Activated gamma-delta T cell treated with anti-CD3 and anti-CD28 coated beads, Interleukin-2, amount 50 U/mL, for 16 hours (primary cell): ENCODE results near the gene ZNF133.
"Not testable (repeated sequence)": the region's sequence is repeated elsewhere in the genome, so short reads cannot be mapped to it uniquely, and the experiment has no call there.

Experiments used
- DNase-seq: peaks from one replicate; pipeline ENCODE4 v3.0.0-alpha.2; 2020; ENCODE audit warnings: low read depth

ZNF133 gene

DNA sequence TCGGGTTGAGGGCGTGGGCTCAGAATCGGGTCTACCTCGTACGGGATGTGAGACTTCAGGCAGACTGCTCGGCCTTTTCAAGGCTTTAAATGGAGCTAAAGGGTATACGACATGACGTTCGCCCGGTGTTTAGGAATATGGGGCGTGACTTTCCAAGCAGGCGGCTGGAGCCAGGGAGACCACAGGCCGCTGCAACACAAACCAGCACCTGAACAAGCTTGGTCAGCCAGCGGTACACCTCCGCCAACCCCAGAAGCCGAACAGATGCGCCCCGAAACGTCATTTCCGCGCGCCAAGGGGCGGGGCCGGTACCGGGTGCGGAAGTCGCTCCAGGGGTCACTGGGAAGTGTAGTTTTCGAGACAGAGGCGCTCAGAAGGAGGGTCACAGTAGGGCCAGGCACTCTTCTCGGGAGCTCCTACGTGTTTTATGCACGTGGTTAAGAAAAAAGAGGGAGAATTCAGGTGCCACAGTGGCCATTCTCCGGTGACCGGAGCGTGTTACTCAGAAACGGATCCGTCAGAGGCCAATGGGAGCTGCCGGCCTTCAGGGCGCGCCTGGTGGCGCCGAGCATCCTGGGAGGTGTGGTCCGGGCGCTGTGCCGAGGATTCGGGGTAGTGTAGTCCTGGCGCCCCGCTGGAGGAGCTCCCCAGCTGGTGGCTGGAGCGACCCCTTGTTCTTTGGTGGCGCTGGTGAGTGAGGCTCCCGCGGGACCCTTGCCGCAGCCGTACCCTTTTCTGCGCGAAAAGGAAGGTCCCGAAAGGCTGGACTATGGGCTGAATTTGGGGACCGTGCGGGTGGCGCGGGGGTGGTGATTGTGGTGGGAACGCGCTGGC lies at the start of gene ZNF133:
TSS of gene ZNF133 (plus strand) at position 613 of the 834 bp plus-strand sequence. CDS start 17,160 bp downstream, outside the sequence.
- peak; percentile 95 for DNase-seq

DNA sequence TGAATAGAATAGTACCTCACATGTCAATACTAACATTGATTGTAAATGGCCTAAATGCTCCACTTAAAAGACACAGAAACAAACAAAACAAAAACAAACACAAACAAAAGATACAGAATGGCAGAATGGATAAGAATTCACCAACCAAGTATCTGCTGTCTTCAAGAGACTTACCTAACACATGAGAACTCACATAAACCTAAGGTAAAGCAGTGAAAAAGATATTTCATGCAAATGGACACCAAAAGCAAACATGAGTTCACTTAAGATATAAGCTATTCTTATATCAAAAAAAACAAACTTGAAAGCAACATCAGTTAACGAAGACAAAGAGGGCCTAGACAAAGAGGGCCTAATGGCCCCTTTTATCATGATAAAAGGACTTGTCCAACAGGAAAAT lies 47.3 kb upstream of the ZNF133 start:
- DNase-seq, result no peak

DNA sequence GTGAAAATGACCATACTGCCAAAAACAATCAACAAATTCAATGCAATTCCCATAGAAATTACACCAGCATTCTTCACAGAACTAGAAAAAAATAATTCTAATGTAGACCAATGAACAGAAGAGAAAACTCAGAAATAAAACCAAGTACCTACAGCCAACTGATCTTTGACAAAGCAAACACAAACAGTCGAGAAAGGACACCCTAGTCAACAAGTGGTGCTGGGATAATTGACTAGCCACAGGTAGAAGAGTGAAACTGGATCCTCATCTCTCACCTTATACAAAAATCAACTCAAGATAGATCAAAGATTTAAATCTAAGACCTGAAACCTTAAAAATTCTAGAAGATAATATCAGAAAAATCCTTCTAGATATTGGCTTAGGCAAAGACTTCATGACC lies 44.5 kb upstream of the ZNF133 start:
- DNase-seq, result no peak

DNA sequence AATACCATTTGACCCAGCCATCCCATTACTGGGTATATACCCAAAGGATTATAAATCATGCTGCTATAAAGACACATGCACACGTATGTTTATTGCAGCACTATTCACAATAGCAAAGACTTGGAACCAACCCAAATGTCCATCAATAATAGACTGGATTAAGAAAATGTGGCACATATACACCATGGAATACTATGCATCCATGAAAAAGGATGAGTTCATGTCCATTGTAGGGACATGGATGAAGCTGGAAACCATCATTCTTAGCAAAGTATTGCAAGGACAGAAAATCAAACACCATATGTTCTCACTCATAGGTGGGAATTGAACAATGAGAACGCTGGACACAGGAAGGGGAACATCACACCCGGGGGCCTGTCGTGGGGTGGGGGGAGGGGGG lies 39.8 kb upstream of the ZNF133 start:
- DNase-seq, result not testable (repeated sequence)

DNA sequence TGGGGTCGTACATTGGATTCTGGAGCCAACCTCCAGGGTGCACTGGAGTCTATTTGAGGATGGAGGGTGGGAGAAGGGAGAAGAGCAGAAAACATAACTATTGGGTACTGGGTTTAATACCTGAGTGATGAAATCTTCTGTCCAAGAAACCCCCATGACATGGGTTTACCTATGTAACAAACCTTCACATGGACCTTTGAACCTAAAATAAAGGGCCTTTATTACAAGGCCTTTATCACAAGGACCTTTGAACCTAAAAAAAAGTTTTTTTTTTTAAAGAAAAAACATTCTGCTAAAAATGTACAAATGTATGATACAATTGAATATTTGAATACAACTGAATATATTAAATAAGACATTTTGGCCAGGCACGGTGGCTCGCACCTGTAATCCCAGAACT lies 38.1 kb upstream of the ZNF133 start:
- DNase-seq, result no peak

DNA sequence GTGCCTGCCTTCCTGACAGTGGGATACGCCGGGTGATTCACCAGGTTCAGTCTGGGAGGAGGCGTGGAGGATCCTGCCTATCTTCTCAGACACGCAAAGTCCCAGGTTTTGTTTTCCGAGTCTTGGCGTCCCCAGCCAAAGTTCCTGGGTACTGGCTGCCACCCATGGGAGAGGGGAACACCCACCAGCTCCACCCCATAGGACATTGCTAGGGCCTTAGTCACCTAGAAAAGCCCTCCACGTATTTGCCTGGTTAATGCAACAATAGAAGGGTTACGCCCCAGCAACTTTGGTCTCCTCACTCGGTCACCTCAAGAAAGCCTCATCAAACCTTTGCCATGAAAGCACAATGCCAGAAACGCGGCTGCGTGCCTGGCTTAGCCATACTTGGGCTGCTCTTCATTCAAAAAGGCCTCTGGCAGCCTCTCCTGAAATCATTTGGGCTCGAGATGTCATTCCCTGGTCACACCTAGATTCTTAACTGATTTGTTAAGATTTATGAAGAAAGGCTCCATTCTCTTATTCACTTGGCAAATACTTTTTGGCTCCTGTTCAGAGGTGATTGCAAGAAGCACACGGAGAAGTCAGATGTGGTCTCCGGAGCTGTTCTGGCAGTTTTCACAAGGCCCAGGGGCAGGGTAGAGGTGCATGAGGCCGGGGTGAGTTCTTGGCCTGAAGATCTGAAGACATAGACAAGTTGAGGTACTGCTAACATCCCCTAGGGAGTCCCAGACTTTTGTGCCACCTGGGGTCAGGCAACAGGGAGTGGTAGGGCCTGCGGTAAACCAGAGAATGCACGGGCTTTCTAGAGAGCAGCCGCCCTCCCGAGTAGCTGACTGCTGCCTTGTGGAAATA lies 35.5 kb upstream of the ZNF133 start:
- DNase-seq, result no peak

DNA sequence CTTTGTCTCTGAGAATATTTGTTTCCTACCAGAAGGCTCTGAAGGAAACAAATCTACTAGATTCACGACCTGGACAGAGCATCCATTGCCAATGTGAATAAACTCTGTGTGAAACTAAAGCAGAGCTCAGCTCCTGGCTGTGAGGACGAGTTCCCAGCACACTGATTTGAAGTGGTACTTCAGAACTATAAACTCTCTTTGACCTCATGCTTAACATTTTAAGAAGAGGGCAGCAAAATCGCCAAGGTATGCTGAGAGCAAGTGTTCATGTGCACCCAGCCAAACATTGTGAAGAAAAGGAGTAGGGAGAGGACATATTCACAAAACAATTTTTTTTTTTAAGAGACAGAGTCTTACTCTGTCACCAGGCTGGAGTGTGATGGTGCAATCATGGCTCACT lies 33.7 kb upstream of the ZNF133 start:
- DNase-seq, result no peak

DNA sequence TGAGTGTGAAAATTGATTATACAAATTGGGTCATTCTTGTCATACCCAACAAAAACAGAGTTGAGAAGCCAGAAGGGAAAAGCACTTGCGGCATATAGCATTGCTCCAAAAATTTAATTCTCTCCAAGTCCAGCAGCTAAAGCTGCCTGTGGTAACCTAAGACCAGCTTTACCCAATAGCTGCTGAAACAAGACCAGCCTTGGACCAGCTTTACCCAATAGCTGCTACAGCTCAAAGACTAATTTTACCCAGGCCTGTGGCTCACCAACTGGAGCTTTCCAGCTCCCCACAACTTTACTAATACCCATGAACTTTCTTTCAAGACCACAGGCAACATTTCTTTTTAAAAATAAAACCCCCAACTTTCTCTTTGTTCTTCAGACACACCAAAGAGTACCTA lies 32.8 kb upstream of the ZNF133 start:
- DNase-seq, result no peak

DNA sequence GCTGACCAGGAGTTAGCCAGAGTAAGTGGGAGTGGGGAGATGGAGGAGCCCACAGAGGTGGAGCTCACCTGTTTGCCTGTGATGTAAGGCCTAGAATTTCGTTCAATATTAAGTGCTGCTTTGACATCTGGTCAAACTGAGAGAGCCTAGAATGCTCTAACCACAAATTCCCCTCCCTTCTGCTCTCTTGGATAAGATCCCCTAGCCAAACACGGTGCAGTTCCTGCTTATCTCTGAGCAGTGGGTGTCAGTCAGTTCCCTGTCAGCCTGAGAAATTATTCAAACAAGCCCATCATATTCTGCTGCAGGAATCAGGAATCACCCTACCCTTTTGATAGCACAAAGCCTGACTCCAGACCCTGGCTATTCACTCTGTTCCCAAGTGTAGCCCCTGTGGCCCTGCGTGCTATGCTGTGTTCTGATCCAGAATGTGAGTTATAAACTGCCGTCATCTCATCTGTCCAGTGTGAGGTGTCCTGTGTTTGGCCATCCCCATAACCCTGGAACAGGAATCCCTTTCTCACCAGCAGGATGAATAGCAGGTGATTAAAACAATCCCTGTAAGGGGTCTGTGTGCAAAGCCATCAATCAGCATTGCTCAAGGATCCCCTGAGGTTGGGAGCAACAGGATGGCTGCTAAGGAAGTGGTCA lies 31.8 kb upstream of the ZNF133 start:
- DNase-seq, result no peak

DNA sequence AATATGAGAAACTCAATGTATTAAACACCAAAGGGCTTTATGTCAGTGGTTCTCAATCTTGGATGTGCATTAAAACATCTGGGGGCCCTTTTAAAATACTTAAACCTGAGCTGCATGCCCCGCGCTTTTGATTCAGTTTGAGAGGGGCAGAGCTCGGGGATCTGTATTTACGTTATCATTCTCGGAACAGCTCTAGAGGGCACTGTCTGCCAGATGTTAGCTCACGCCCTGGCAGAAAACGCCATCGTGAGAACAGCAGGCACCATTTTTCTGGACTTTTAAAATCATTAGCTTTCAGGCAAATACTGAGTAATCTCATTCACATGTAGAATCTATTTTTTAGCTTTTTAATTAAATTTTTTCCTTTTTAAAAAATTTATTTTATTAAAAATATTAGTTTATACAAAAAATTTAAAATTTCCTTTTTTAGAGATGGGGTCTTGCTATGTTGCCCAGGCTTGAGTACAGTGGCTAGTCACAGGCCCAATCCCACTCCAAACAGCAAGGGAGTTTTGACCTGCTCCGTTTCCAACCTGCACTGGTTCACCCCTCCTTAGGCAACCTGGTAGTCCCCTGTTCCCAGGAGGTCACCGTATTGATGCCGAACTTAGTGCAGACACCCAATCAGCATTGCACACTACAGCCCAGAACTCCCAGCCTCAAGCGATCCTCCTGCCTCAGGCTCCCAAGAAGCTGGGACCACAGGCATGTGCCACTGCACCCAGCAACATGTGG lies 30.0 kb upstream of the ZNF133 start:
- no peak for DNase-seq

DNA sequence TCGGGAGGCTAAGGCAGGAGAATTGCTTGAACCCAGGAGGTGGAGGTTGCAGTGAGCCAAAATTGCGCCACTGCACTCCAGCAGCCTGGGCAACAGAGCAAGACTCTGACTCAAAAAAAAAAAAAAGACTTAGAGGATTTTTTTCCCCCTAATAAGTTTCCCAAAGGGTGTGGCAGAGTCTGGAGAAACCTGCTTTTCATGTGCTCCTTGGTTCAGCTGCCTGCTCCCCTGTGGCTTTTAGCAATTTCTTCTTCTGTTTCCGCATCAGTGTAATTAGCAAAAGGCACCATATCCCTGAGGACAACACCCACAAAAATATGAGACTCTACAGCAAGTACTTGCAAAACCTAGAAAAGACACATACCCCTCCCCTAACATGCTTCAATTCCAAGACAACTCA lies 28.6 kb upstream of the ZNF133 start:
- DNase-seq, result no peak

DNA sequence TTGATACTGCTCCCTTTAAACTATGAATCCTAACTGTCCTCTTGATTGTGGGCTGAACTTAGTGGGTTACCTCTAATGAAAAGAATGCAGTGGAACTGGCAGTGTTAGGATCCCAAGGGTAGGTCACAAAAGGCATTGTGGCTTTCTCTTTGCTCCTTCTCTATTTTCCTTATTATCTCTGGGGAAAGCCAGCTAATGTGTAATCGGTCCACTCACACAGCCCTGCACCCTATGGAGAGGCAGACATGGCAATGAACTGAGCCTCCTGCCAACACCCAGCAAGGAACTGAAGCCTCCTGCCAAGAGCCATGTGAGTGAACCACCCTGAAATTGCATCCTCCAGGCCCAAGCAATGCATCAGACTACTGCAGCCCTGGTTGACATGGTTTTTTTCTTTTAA lies 24.6 kb upstream of the ZNF133 start:
- no peak for DNase-seq

DNA sequence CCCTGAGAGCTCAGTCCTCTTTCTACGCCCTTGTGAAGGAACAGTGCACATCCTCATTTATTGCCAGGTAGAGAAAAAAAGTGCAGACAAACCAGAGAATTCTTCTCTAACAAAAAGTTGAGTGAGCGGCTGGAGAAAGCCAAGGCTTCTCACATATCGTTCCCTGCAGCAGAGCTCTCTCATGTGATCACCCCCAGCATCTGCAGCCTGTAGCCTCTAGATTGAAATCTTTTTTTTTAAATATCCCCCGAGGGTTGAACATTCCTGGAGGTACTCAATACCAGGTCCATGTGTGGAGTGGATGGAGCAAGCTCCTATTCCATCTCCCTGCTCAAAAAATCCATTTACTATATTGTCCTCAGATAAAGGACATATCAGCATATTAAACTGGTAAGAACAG lies 22.9 kb upstream of the ZNF133 start:
- DNase-seq, result no peak

DNA sequence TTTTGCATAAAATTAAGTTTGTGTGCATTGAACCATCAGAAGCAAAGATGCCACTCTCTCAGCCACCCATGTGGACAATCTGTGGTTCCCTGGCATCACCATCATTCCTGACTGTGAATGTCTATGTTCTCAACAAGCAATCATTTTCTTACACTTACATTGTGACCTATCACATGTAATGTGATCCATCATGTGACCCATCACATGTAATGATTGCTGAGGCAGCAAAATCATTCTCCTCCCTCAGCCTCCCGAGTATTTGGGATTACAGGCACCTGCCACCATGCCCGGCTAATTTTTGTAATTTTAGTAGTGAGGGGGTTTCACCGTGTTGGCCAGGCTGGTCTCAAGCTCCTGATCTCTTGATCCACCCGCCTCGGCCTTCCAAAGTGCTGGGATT lies 22.0 kb upstream of the ZNF133 start:
- no peak for DNase-seq

DNA sequence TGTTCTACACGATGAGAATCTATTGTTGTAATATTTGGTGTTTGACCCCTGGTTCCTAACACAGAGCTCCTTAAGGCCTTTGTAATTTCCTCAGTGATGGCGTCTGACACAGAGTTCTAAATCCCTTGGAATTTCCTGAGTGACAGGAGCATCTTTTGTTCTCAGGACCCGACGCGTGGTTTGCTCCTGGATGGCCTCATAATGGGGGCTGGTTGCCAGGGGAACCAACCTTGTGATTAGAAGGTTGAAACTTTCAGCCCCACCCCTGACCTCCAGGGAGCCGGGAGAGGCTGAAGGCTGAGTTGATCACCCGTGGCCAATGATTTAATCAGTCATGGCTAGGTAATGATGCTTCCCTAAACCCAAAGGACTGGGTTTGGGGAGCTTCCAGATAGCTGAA lies 20.5 kb upstream of the ZNF133 start:
- no peak for DNase-seq

DNA sequence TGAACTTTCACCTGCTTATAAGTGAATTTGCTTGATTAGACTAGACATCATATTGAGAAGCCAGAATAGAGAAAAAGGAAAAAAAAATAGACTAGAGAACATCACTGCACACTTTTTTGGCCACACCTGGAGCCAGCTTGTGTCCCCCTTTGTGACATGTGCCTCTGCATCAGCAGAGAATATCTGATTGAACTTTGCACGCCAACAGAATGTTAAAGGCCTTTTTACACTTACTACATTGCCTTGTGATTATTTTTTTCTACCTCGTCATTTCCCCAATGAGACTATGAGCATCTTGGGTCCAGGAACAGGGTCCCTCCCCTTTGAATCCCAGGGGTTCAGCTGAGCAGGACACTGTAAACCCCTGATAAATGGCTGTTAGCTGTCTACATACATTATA lies 17.2 kb upstream of the ZNF133 start:
- DNase-seq, result no peak

DNA sequence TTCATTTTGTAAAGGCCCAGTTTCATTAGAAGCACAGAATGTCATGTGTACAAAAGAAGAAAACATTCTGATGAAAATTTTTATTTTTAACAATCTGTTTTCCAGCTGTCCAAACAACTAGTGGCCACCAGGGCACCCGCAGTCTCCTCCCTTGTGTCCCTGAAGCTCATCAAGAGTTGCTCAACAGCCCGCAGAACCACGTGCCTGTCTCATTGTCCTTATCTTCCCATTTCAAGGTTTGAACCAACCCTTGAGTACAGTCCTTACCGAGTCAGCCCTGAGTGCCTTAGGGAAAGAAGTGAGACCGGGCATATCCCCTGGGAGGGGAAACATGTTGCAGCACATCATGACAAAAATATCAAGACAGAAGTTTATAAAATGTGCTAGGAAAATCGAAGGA lies 15.9 kb upstream of the ZNF133 start:
- no peak for DNase-seq

DNA sequence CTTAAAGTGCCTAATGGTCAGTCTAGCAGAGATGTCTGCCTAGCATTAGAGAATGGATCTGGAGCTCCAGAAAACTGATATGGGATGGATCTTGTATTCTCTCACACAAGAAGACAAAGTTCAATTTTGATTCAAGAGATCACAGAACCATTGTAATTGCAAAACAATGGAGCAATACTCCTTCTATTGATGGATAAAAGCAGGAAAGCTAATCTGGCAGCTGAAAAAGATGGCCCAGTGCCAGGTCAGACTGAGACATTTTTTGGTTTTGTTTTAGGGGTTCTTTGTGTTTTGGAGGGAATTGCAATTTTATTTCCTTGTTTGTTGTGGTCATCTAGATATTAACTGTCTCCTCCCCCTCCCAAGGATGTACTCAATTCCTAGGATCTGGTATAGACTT lies 14.6 kb upstream of the ZNF133 start:
- no peak for DNase-seq

DNA sequence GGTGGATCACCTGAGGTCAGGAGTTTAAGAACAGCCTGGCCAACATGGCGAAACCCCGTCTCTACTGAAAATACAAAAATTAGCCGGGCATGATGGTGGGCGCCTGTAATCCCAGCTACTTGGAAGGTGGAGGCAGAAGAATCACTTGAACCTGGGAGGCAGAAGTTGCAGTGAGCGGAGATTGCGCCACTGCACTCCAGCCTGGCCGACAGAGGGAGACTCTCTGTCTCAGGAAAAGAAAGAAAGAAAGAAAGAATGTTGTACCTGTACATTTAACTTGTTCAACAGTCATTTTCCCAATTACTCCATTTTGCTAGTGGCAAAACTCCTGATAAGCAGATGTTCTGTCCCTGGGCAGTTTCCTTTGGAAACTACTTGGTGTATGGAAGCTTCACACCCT lies 12.4 kb upstream of the ZNF133 start:
- not testable (repeated sequence) for DNase-seq

DNA sequence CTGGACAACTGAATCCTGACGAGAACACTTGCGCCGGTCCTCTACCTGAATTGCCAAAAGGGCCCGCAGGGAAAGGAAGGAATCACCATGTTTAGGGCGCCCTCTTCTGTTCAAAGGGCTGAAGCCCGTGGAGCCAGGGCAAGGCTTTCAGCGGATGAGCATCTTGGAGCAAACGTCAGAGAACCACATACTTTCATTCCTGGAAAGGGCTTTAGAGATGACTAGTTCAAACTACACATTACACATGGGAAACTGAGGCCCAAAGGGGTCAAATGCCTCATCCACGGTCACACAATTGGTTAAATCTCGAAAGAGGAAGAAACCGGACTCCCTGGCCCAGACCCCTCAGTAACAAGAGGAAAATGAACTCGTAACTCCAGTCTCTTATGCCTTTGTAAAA lies 11.5 kb upstream of the ZNF133 start:
- no peak for DNase-seq

DNA sequence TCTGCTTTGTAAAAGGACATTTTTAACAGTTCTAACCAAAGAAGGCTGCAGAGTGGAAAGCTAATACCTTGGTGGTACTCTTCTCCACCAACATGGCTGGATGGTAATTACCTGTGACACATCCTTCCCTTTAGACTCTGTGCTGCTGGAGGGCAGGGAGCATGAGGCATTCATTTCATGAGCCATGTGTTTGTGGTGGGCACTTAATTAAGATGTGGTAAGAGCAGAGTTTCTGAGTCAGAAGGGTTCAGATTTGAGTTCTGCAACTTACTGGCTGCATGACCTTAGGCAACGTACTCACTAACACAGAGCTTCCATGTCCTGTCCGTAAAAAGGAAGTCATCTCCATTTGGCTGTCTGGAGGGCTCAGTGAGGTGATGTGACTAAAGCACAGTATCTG lies 9.1 kb upstream of the ZNF133 start:
- no peak for DNase-seq
